ENCODE measurements around the gene ETNK1.
"Not testable (repeated sequence)": the region's sequence is repeated elsewhere in the genome, so short reads cannot be mapped to it uniquely, and the experiment has no call there.

The ETNK1 gene

GRCh38 chr12:22691319-22691718, 66.3 kb downstream of the ETNK1 start:
- DNase-seq, result no peak

GRCh38 chr12:22692467-22692866, 67.5 kb downstream of the ETNK1 start:
- not testable (repeated sequence) for DNase-seq

GRCh38 chr12:22692964-22693555, 68.1 kb downstream of the ETNK1 start:
- DNase-seq, result no peak

- DNase-seq, result no peak
Measured at GRCh38 chr12:22698576-22698975, 73.6 kb downstream of the ETNK1 start.

- not testable (repeated sequence) for DNase-seq
Measured at GRCh38 chr12:22699705-22700104, 74.7 kb downstream of the ETNK1 start.

- no peak for DNase-seq
Measured at GRCh38 chr12:22700106-22700505, 75.1 kb downstream of the ETNK1 start.

GRCh38 chr12:22701216-22701809, 76.3 kb downstream of the ETNK1 start:
- DNase-seq, result not testable (repeated sequence)

- no peak for DNase-seq
Measured at GRCh38 chr12:22702690-22703089, 77.7 kb downstream of the ETNK1 start.

- DNase-seq, result no peak
Measured at GRCh38 chr12:22709292-22709691, 84.3 kb downstream of the ETNK1 start.

- DNase-seq, result no peak
Measured at GRCh38 chr12:22712083-22712482, 87.1 kb downstream of the ETNK1 start.

- no peak for DNase-seq
Measured at GRCh38 chr12:22715254-22715653, 90.3 kb downstream of the ETNK1 start.

- DNase-seq, result no peak
Measured at GRCh38 chr12:22719745-22720144, 94.8 kb downstream of the ETNK1 start.

GRCh38 chr12:22722081-22722480, 97.1 kb downstream of the ETNK1 start:
- no peak for DNase-seq

- DNase-seq, result no peak
Measured at GRCh38 chr12:22722779-22723178, 97.8 kb downstream of the ETNK1 start.

GRCh38 chr12:22728987-22729386, 104.0 kb downstream of the ETNK1 start:
- DNase-seq, result no peak

GRCh38 chr12:22729431-22729956, 104.5 kb downstream of the ETNK1 start:
- no peak for DNase-seq

- DNase-seq, result no peak
Measured at GRCh38 chr12:22729957-22730443, 105.0 kb downstream of the ETNK1 start.

GRCh38 chr12:22731236-22731635, 106.3 kb downstream of the ETNK1 start:
- DNase-seq, result no peak

GRCh38 chr12:22733756-22734155, 108.8 kb downstream of the ETNK1 start:
- DNase-seq, result no peak

- no peak for DNase-seq
Measured at GRCh38 chr12:22738945-22739344, 114.0 kb downstream of the ETNK1 start.

Measured in COR-L47 (cell line).